Measurements from ENCODE around the gene ZNF578. TPM values are rescaled to one million over a fixed set of nuclear protein-coding genes. Genes with fewer than 3 reads are reported as not detected.
"Not testable (repeated sequence)": the region's sequence is repeated elsewhere in the genome, so short reads cannot be mapped to it uniquely, and the experiment has no call there.

The ZNF578 gene
- total and polyA plus RNA-seq, 2 donors (not counting 1 experiment from before 2014, with no cell fraction given) = 0.81 to 3.7 TPM

DNA sequence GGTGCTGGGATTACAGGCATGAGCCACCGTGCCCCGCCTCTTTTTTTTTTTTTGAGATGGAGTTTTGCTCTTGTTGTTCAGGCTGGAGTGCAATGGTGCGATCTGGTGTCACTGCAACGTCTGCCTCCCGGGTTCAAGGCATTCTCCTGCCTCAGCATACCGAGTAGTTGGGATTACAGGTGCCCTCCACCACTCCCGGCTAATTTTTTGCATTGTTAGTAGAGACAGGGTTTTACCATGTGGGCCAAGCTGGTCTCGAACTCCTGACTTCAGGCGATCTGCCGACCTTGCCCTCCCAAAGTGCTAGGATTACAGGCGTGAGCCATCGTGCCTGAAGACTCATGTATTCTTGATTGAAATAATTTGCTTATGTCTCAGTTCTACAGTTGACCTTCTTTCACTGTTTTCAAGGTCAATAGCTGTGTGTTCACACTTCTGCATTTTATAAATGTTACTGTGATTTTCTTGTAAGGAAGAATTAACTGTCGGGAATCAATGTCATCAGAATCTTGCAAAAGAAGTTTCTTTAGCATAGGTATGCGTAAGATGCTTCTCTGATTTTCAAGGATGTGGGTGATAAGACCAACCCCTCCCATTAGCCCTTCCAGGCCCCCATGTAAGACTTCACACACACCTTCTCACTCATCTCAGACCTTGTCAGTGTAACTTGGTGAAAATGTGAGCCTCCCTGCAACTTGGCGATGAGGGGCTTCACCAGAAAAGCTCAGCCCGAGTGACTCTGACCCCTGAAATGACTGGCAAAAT lies 104.1 kb downstream of the ZNF578 start:
- ATAC-seq (ENCODE audit: low read depth) (no peak), DNase-seq (no peak)
- Histone ChIP-seq H3K4me1 (ENCODE audit: control insufficient read depth in 2 of 2, insufficient read depth in 2 of 2, low read length in 2 of 2) (no peaks in the 10 kb centered on the region), H4K20me1 (ENCODE audit: control insufficient read depth, insufficient read depth, low read length, poor library complexity, severe bottlenecking) (no peaks in the 10 kb centered on the region), H3K27ac (ENCODE audit: low read length in 2 of 2) (no peak overlapping the region), H3K9ac (ENCODE audit: low read length) (no peak overlapping the region), H3K4me2 (replicated peaks; ENCODE audit: low read depth, low read length, poor library complexity, severe bottlenecking) (no peak overlapping the region), H2AFZ (ENCODE audit: insufficient read depth, low read depth, low read length, poor library complexity, severe bottlenecking) (no peak overlapping the region), H3K9me3 (ENCODE audit: control extremely low read depth in 1 of 3, control insufficient read depth in 2 of 3, insufficient read depth in 1 of 3, low read length in 2 of 3) (peaks cover 31 to 76% (median 62%) of the 10 kb centered on the region in 3 donors), H3K36me3 (replicated peaks in 1 of 2; ENCODE audit: control extremely low read depth in 1 of 2, control insufficient read depth in 1 of 2, extremely low read depth in 1 of 2, insufficient read depth in 2 of 2, low read length in 1 of 2) (peaks cover 11 to 37% of the 10 kb centered on the region in 2 experiments), H3K79me2 (ENCODE audit: control insufficient read depth, insufficient read depth, low read length) (peaks cover 5% of the 10 kb centered on the region), H3K4me3 (ENCODE audit: control extremely low read depth in 1 of 5, extremely low read depth in 1 of 5, insufficient read depth in 1 of 5, low read depth in 2 of 5, low read length in 4 of 5) (peak overlapping the region in 1 of 5 experiments; percentile 3), H3K27me3 (replicated peaks in 1 of 4; ENCODE audit: control extremely low read depth in 1 of 4, control insufficient read depth in 3 of 4, insufficient read depth in 4 of 4, low read length in 3 of 4) (no peaks in the 10 kb centered on the region)
- Mint-ChIP-seq H3K27ac (no peak overlapping the region), H3K9me3 (ENCODE audit: insufficient read depth) (peaks cover 28% of the 10 kb centered on the region), H3K27me3 (no peaks in the 10 kb centered on the region), H3K4me3 (no peak overlapping the region), H3K4me1 (no peaks in the 10 kb centered on the region)
- TF ChIP-seq, protein P1, sequence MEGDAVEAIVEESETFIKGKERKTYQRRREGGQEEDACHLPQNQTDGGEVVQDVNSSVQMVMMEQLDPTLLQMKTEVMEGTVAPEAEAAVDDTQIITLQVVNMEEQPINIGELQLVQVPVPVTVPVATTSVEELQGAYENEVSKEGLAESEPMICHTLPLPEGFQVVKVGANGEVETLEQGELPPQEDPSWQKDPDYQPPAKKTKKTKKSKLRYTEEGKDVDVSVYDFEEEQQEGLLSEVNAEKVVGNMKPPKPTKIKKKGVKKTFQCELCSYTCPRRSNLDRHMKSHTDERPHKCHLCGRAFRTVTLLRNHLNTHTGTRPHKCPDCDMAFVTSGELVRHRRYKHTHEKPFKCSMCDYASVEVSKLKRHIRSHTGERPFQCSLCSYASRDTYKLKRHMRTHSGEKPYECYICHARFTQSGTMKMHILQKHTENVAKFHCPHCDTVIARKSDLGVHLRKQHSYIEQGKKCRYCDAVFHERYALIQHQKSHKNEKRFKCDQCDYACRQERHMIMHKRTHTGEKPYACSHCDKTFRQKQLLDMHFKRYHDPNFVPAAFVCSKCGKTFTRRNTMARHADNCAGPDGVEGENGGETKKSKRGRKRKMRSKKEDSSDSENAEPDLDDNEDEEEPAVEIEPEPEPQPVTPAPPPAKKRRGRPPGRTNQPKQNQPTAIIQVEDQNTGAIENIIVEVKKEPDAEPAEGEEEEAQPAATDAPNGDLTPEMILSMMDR (IDR thresholded peaks at IDR 0.05) = no peak
- no peak for TF ChIP-seq EZH2 (IDR thresholded peaks at IDR 0.05; ENCODE audit: borderline replicate concordance, insufficient read depth, low read depth, low read length, poor library complexity, severe bottlenecking)
- intact Hi-C loops (cut with micrococcal nuclease) = no loop called here
- POLR2A ChIA-PET = no interaction called here
- CTCF ChIA-PET = interaction anchor here (0.6 kb wide), 1 partner anchor 15 kb away, joined by 3 read pairs; no protein-coding TSS in a partner anchor
- 100% methylated on average over 8 of the region's 16 CpGs for WGBS (ENCODE audit: insufficient coverage)

DNA sequence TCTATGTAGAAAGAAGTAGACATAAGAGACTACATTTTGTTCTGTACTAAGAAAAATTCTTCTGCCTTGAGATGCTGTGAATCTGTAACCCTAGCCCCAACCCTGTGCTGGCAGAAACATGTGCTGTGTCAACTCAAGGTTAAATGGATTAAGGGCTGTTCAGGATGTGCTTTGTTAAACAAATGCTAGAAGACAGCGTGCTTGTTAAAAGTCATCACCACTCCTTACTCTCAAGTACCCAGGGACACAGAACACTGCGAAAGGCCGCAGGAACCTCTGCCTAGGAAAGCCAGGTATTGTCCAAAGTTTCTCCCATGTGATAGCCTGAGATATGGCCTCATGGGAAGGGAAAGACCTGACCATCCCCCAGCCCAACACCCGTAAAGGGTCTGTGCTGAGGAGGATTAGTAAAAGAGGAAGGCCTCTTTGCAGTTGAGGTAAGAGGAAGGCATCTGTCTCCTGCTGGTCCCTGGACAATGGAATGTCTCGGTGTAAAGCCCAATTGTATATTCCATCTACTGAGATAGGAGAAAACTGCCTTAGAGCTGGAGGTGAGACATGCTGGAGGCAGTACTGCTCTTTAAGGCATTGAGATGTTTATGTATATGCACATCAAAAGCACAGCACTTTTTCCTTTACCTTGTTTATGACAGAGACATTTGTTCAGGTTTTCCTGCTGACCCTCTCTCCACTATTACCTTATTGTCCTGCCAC lies 105.5 kb downstream of the ZNF578 start:
- DNase-seq; POLR2A ChIA-PET; H3K27ac ChIP-seq (ENCODE audit: low read length in 2 of 2); H3K27ac Mint-ChIP-seq; H3K27me3 ChIP-seq (replicated peaks in 1 of 4; ENCODE audit: control extremely low read depth in 1 of 4, control insufficient read depth in 3 of 4, insufficient read depth in 4 of 4, low read length in 3 of 4); H3K27me3 Mint-ChIP-seq; H3K9ac ChIP-seq (ENCODE audit: low read length); H3K4me3 ChIP-seq (ENCODE audit: control extremely low read depth in 1 of 5, extremely low read depth in 1 of 5, insufficient read depth in 1 of 5, low read depth in 2 of 5, low read length in 4 of 5); H3K79me2 ChIP-seq (ENCODE audit: control insufficient read depth, insufficient read depth, low read length); H4K20me1 ChIP-seq (ENCODE audit: control insufficient read depth, insufficient read depth, low read length, poor library complexity, severe bottlenecking); CTCF ChIA-PET; ATAC-seq (ENCODE audit: low read depth); intact Hi-C loops (cut with micrococcal nuclease); H3K4me2 ChIP-seq (replicated peaks; ENCODE audit: low read depth, low read length, poor library complexity, severe bottlenecking); H3K4me3 Mint-ChIP-seq; H3K4me1 Mint-ChIP-seq; H2AFZ ChIP-seq (ENCODE audit: insufficient read depth, low read depth, low read length, poor library complexity, severe bottlenecking); H3K4me1 ChIP-seq (ENCODE audit: control insufficient read depth in 2 of 2, insufficient read depth in 2 of 2, low read length in 2 of 2): not testable (repeated sequence)
- 100% methylated on average over 1 of the region's 5 CpGs for WGBS (ENCODE audit: insufficient coverage)
- peaks cover 24% of the 10 kb centered on the region for H3K9me3 Mint-ChIP-seq (ENCODE audit: insufficient read depth)
- Histone ChIP-seq H3K36me3 (replicated peaks in 1 of 2; ENCODE audit: control extremely low read depth in 1 of 2, control insufficient read depth in 1 of 2, extremely low read depth in 1 of 2, insufficient read depth in 2 of 2, low read length in 1 of 2) (peaks cover 9 to 25% of the 10 kb centered on the region in 2 experiments), H3K9me3 (ENCODE audit: control extremely low read depth in 1 of 3, control insufficient read depth in 2 of 3, insufficient read depth in 1 of 3, low read length in 2 of 3) (peaks cover 22 to 79% (median 76%) of the 10 kb centered on the region in 3 donors)

DNA sequence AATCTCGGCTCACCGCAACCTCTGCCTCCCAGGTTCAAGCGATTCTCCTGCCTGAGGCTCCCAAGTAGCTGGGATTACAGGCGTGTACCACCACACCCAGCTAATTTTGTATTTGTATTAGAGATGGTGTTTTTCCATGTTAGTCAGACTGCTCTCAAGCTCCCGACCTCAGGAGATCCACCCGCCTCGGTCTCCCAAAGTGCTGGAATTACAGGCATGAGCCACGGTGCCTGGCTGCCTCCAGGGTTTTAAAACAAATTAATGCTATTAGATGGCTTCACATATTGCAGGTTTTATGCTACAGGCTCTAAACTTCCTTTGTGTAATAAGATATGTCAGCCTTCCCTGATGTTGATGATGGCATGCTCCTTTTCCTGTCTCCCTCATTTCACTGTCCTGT lies 108.3 kb downstream of the ZNF578 start:
- H3K4me1 Mint-ChIP-seq; H3K4me3 Mint-ChIP-seq; DNase-seq; ATAC-seq (ENCODE audit: low read depth); H3K27me3 ChIP-seq (replicated peaks in 1 of 4; ENCODE audit: control extremely low read depth in 1 of 4, control insufficient read depth in 3 of 4, insufficient read depth in 4 of 4, low read length in 3 of 4); CTCF ChIA-PET; H4K20me1 ChIP-seq (ENCODE audit: control insufficient read depth, insufficient read depth, low read length, poor library complexity, severe bottlenecking); H3K4me3 ChIP-seq (ENCODE audit: control extremely low read depth in 1 of 5, extremely low read depth in 1 of 5, insufficient read depth in 1 of 5, low read depth in 2 of 5, low read length in 4 of 5); H3K9ac ChIP-seq (ENCODE audit: low read length); H3K27ac ChIP-seq (ENCODE audit: low read length in 2 of 2); H3K79me2 ChIP-seq (ENCODE audit: control insufficient read depth, insufficient read depth, low read length); H2AFZ ChIP-seq (ENCODE audit: insufficient read depth, low read depth, low read length, poor library complexity, severe bottlenecking); H3K27ac Mint-ChIP-seq; POLR2A ChIA-PET; H3K27me3 Mint-ChIP-seq; H3K4me1 ChIP-seq (ENCODE audit: control insufficient read depth in 2 of 2, insufficient read depth in 2 of 2, low read length in 2 of 2); intact Hi-C loops (cut with micrococcal nuclease); H3K4me2 ChIP-seq (replicated peaks; ENCODE audit: low read depth, low read length, poor library complexity, severe bottlenecking): not testable (repeated sequence)
- peaks cover 14 to 81% (median 61%) of the 10 kb centered on the region in 3 donors for H3K9me3 ChIP-seq (ENCODE audit: control extremely low read depth in 1 of 3, control insufficient read depth in 2 of 3, insufficient read depth in 1 of 3, low read length in 2 of 3)
- H3K36me3 ChIP-seq (replicated peaks in 1 of 2; ENCODE audit: control extremely low read depth in 1 of 2, control insufficient read depth in 1 of 2, extremely low read depth in 1 of 2, insufficient read depth in 2 of 2, low read length in 1 of 2) = peaks cover 3 to 17% of the 10 kb centered on the region in 2 experiments
- WGBS (ENCODE audit: insufficient coverage) = 96% methylated on average over 4 of the region's 8 CpGs
- peaks cover 13% of the 10 kb centered on the region for H3K9me3 Mint-ChIP-seq (ENCODE audit: insufficient read depth)

Measured in B cell (primary cell).